Epithelial cell of proximal tubule (primary cell): ENCODE data around the gene IRGC. TPM values are rescaled to one million over a fixed set of nuclear protein-coding genes. Genes with fewer than 3 reads are reported as not detected.

ENCODE experiments used
- DNase-seq: peaks from one replicate; pipeline ENCODE4 v3.0.0-alpha.2; 2011; ENCODE audit warnings: low read depth
- H3K4me3 ChIP-seq: 2 replicates; pipeline ENCODE4 v1.5.1; 2011; ENCODE audit warnings: low read depth, mild to moderate bottlenecking, low read length
- CTCF ChIP-seq: conservative IDR thresholded peaks from 2 replicates; pipeline ENCODE4 v1.5.1; 2012; ENCODE audit warnings: low read depth, mild to moderate bottlenecking, low read length
- total RNA-seq: library from RNA; depleted of rRNA; stranded (reverse); fragments of >200 nt; gene quantifications from 2 replicates; pipeline ENCODE4 v1.2.3, GENCODE V29; 2015

The IRGC gene
- total RNA-seq, 1 donor from 2014 or later, result not detected

GRCh38 chr19:43711751-43712355 is 4.0 kb upstream of the IRGC start:
- DNase-seq, result no peak
- H3K4me3 ChIP-seq, result no peak overlapping the region
- no peak for TF ChIP-seq CTCF

- H3K4me3 ChIP-seq, result no peak overlapping the region
- no peak for TF ChIP-seq CTCF
Measured at GRCh38 chr19:43713208-43713607, 2.7 kb upstream of the IRGC start.

GRCh38 chr19:43718627-43719377 is 2.9 kb downstream of the IRGC start:
- no peak for DNase-seq
- no peak overlapping the region for H3K4me3 ChIP-seq
- no peak for TF ChIP-seq CTCF

More at GRCh38 chr19:43713208-43713607, 2.7 kb upstream of the IRGC start:
- no peak for DNase-seq

- H3K4me3 ChIP-seq, result no peak overlapping the region
- TF ChIP-seq CTCF, result no peak
- no peak for DNase-seq
Measured at GRCh38 chr19:43719378-43719868, 3.5 kb downstream of the IRGC start.

GRCh38 chr19:43719918-43720317 is 4.0 kb downstream of the IRGC start:
- H3K4me3 ChIP-seq, result no peak overlapping the region
- TF ChIP-seq CTCF, result no peak
- DNase-seq, result no peak

- TF ChIP-seq CTCF, result no peak
- no peak for DNase-seq
- no peak overlapping the region for H3K4me3 ChIP-seq
Measured at GRCh38 chr19:43720936-43721335, 5.1 kb downstream of the IRGC start.
